ENCODE results near the gene SELENOM.
"Not testable (repeated sequence)": the region's sequence is repeated elsewhere in the genome, so short reads cannot be mapped to it uniquely, and the experiment has no call there.

SELENOM gene

DNA sequence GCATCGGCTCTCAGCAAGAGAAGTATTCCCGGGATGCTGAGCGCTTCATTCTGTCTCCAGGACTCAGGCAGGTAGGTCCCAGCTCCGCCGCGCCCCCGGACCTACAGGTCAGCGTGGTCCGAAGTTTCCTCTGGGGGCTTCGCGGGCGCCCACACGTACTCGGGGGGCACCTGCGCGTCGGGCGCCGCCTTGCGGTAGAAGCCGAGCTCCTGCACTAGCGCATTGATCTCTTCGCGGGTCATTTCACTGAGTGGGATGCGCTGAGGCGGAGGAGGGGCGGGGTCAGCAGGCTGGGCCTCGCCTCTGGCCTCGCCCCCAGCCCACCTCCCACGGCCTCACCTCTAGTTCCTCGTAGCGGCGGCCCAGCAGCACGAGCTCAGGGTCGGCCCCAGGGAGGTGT, 2.5 kb downstream of the SELENOM start:
- no peak for DNase-seq

DNA sequence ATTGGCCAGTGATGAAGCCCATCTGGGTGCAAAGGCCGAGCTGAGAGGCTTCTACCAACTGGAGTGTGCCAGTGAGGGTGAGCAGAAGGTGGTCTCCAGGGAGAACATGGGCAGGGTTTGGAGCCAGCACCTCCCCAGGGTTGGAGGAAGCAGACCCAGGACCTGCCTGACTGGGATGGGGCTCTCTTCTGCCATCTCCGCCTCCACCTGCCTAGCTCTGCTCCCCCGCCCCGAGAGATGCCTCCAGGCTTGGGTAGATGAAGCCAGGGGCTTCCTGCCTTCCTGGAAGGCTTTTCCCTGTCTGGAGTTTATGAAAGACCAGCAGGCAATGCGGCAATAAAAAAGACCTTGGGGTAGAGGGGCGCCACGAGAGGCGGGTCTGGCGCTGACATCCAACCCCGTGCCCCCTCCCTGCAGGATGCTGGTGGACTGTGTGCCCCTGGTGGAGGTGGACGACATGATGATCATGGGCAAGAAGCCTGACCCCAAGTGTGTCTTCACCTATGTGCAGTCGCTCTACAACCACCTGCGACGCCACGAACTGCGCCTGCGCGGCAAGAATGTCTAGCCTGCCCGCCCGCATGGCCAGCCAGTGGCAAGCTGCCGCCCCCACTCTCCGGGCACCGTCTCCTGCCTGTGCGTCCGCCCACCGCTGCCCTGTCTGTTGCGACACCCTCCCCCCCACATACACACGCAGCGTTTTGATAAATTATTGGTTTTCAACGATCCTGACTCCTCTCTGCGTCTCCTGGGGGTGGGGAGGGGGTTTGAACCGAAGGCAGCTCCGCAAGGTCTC, 3.3 kb downstream of the SELENOM start:
- DNase-seq = no peak

DNA sequence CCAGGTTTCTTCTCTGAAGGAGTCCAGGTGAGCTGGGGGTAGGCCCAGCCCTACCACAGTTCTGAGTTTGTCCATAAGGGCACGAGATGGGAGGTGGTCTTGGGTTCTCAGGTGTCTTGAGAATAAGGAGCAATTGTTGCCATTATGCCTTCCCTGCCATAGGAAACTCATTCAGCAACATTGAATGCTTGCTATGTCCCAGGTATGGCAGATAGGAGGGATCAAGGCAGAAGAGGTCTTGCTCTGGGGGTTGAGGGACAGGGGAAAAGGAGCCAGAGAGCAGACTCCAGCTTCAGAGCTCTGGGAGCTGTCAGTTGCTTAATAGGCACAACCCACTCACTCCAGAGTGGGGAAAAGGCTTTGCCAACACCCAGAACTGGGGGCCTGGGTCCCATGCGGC, 4.3 kb downstream of the SELENOM start:
- no peak for DNase-seq

DNA sequence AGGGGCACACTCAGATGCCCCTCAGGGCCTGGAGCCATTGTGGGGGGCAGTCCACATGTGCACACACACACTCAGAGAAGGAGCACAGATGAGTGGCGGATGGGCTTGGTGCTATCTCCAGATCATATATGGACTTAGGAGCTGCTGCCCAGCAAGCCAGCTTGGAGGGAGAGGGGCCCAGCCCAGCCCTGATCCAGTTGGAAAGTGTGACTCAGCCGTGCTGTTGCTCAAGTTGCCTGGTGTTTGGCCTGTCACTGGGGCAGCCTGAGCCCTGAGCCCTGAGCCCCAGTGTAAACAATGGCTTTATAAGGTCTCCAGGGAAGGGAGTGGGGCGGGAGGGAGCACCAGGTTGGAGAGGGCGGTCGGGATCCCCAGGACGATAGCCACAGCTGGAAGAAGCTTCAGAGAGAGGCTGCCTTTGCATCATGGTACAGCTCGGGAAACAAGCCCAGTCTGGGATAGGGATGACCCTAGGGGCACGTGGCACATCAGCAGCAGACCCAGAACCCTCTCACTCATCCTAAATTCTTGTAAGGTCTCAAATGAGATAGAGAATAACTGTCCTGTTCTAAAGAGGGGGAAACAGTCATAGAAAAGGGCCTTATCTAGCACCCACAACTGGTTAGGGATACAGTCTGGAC, 4.8 kb downstream of the SELENOM start:
- no peak for DNase-seq

GRCh38 chr22:31100762-31101525, 6.4 kb downstream of the SELENOM start:
- no peak for DNase-seq

- DNase-seq = no peak
Observed at GRCh38 chr22:31099841-31100761, 7.3 kb downstream of the SELENOM start.

- DNase-seq = no peak
Observed at GRCh38 chr22:31099386-31099785, 8.0 kb downstream of the SELENOM start.

DNA sequence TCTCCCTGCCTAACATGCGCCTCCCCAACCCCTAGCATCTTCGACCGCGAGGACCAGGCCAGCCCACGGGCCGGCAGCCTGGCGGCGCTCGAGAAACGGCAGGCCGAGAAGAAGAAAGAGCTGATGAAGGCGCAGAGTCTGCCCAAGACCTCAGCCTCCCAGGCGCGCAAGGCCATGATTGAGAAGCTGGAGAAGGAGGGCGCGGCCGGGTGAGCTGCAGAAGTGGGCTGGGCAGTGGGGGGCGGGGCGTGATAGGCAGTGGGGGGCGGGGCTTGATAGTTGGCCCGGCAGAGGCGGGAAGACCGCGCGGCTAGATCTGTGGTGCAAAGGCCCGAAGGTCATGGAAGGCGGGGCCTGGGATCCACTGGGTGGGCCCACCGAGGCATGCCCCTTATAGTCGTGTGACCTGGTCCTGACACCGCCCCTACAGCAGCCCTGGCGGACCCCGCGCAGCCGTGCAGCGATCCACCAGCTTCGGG, 8.7 kb downstream of the SELENOM start:
- no peak for DNase-seq

GRCh38 chr22:31097941-31098631, 9.3 kb downstream of the SELENOM start:
- DNase-seq = no peak

GRCh38 chr22:31097539-31097938, 9.8 kb downstream of the SELENOM start:
- DNase-seq = not testable (repeated sequence)

GRCh38 chr22:31096657-31097279, 10.6 kb downstream of the SELENOM start:
- no peak for DNase-seq

GRCh38 chr22:31095637-31096249, 11.6 kb downstream of the SELENOM start:
- no peak for DNase-seq

DNA sequence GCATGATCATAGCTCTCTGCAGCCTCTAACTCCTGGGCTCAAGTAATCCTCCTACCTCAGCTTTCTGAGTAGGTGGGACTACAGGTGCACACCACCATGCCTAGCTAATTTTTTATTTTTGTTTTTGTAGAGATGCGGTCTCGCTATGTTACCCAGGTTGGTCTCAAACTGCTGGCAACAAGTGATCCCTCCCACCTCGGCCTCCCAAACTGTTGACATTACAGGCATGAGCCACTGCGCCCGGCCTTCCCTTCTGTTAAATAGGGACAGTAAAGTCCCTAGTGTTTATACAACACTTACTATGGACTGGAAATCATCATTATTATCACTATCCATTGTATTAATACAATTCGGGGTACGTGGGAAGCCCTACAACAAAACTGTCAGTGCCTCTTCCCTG, 12.6 kb downstream of the SELENOM start:
- no peak for DNase-seq

DNA sequence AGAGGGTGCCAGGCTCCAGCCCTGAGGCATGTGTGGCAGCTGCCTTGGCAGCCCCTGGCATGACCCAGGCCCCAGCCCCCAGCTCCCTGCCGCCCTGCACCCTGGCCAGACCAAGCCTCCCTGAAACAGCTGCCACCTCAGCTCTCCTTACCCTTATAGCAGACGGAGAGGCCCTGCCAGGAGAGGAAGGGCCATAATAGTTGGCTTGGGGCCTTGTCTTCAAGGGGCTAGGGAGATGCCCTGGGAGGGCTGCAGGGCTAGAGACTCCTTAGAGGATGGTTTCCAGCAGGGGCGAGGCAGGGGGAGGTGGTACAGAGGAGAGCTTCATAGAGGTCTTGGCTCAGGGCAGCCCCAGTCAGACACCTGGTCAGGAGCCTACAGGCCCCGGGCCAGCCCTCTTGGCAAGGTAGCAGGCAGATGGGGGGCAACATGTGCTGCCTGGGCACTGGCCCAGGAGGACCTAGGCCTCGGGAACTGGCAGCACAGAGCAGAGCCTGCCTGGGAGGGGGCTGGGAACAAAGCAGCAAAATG, 13.3 kb downstream of the SELENOM start:
- DNase-seq = no peak

DNA sequence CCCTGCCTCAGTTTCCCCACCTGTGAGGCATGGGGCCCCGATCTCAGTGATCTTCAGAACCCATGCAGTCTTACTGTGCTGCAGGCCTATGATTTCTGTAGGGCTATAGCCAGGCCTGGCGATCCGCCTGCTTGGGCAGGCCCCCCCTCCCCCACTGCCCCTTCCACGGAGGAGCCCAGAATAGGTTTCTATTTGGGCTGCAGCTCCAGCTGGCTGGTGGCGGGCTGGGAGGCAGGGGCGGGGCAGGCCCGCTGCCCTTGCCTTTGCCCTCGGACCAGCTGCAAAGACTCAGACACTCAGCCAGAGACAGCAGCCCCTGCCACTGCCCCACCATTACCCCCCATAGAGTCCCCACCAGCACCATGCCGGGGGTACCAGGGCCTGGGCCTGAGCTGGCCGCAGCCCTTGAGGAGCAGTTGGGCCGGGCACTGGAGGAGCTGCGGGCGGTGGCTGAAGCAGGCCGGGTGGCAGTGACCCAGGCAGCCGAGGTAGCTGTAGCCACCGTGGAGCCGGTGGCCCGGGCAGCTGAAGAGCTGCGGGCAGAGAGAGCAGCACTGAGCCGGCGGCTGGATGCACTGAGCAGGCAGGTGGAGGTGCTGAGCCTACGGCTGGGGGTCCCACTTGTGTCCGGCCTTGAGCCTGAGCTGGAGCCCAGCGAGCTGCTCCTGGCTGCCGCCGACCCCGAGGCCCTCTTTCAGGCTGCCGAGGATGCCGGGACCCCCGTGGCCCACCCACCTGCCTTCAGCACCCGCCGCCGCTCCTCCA, 14.1 kb downstream of the SELENOM start:
- DNase-seq = no peak

DNA sequence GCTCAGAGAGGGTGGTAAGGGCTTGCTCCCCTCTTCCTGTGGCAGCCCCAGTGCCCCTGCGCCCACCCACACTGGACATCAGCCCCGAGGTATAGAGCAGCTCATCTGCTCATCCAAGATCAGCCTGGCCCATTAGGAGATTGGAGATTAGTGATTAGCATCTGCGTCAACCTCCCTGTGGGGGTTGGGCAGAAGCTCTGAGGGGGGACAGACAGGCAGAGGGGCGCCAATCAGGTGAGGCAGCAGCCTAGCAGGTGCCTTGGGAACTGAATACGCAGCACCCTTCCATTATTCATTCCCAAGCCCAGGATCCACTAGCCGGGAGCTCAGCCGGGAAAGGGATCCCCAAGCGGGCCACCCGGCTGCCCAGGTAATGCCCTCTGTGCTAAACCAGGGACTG, 15.2 kb downstream of the SELENOM start:
- DNase-seq = no peak

- no peak for DNase-seq
Observed at GRCh38 chr22:31091106-31091975, 16.0 kb downstream of the SELENOM start.

GRCh38 chr22:31090217-31091085, 16.9 kb downstream of the SELENOM start:
- no peak for DNase-seq
